ENCODE measurements around the gene DIO3. TPM values are rescaled to one million over a fixed set of nuclear protein-coding genes. Genes with fewer than 3 reads are reported as not detected.

The DIO3 gene
- total and polyA plus RNA-seq, 2 of the 13 experiments (the other 11 are each of a cell fraction or from before 2014, with no cell fraction given): not detected

GRCh38 chr14:101560534-101561113, 671 bp upstream of the DIO3 start (continued):
- TF ChIP-seq ESRRA (CRISPR knock-in tag; IDR thresholded peaks at IDR 0.05; ENCODE audit: low read depth) (no peak), ZMYM2 (CRISPR knock-in tag; IDR thresholded peaks at IDR 0.05) (no peak), CCDC6 (CRISPR knock-in tag; IDR thresholded peaks at IDR 0.05) (no peak), ZNF562 (CRISPR knock-in tag; IDR thresholded peaks at IDR 0.05; ENCODE audit: borderline replicate concordance) (no peak)

- no peaks in the 10 kb centered on the region for H3K79me2 ChIP-seq (ENCODE audit: insufficient read depth, low read length)
- no peak for FAIRE-seq
- BruUV-seq (replicated peaks): no TSS peak
- no peak for DNase-seq (ENCODE audit: low spot score)
- no peak overlapping the region for H3K27ac ChIP-seq (ENCODE audit: extremely low read length, insufficient read depth, low read length)
- H3K9ac ChIP-seq (ENCODE audit: insufficient read depth, low read depth, low read length): no peak overlapping the region
- H3K36me3 ChIP-seq (replicated peaks in 1 of 2; ENCODE audit: control insufficient read depth in 1 of 2, insufficient read depth in 2 of 2, low read length in 2 of 2): no peaks in the 10 kb centered on the region
- H3K27me3 ChIP-seq (ENCODE audit: control insufficient read depth in 1 of 2, insufficient read depth in 2 of 2, low read length in 2 of 2): peaks cover 11 to 58% of the 10 kb centered on the region in 2 experiments; a peak in 4 of 5 replicates
- no peak overlapping the region for H2AFZ ChIP-seq (ENCODE audit: low read length)
- no peak overlapping the region for H3K4me2 ChIP-seq (ENCODE audit: low read depth, low read length)
- intact Hi-C loops (cut with micrococcal nuclease; ENCODE audit: unreplicated experiment): no loop called here
- in situ Hi-C loops (cut with HindIII; ENCODE audit: extremely low pct_ligation_motif_present, low pct_unique_long_range_greater_than_20kb): no loop called here
- no peaks in the 10 kb centered on the region for H3K9me3 ChIP-seq (ENCODE audit: low read length)
- TF ChIP-seq ZNF280D (CRISPR knock-in tag; IDR thresholded peaks at IDR 0.05) (no peak), ARID5B (CRISPR knock-in tag; IDR thresholded peaks at IDR 0.05) (no peak), ZNF20 (CRISPR knock-in tag; IDR thresholded peaks at IDR 0.05) (no peak), ZFP82 (CRISPR knock-in tag; IDR thresholded peaks at IDR 0.05; ENCODE audit: borderline replicate concordance) (no peak), EZH2 (conservative IDR thresholded peaks at IDR 0.05; ENCODE audit: low read depth, low read length) (no peak), DMAP1 (CRISPR knock-in tag; IDR thresholded peaks at IDR 0.05) (no peak), ZNF296 (CRISPR knock-in tag; conservative IDR thresholded peaks at IDR 0.05) (no peak), NCOR1 (IDR thresholded peaks at IDR 0.05; ENCODE audit: borderline replicate concordance, low read length) (no peak), SP4 (CRISPR knock-in tag; IDR thresholded peaks at IDR 0.05) (no peak), FOXO4 (CRISPR knock-in tag; conservative IDR thresholded peaks at IDR 0.05) (no peak)
- ChIA-PET CTCF (ENCODE audit: low intra/inter-chr PET ratio, low total read pairs) (no interaction called here), POLR2A (no interaction called here)
- H4K20me1 ChIP-seq (ENCODE audit: insufficient read depth, low read length): no peaks in the 10 kb centered on the region
- no peaks in the 10 kb centered on the region for H3K4me1 ChIP-seq (ENCODE audit: insufficient read depth, low read length)
- 85% methylated on average over 33 of the region's 51 CpGs for WGBS (ENCODE audit: low lambda C conversion rate)
- ATAC-seq: no peak
- no peak overlapping the region for H3K4me3 ChIP-seq (replicated peaks in 1 of 3; ENCODE audit: insufficient read depth in 1 of 3, low read depth in 2 of 3, low read length in 3 of 3)
Measured at GRCh38 chr14:101561897-101562490, 699 bp downstream of the DIO3 start.
